Stimulated activated CD4-positive, alpha-beta T cell treated with anti-CD3 and anti-CD28 coated beads, TNF-alpha, amount 100 ng/mL, for 1 hour (primary cell): ENCODE results near the gene KRTAP5-10.
"Not testable (repeated sequence)": the region's sequence is repeated elsewhere in the genome, so short reads cannot be mapped to it uniquely, and the experiment has no call there.

Source experiments
- DNase-seq, 3 donors: peaks; one replicate each; pipeline ENCODE4 v3.0.0-alpha.2; 2020; ENCODE audit warnings: low read depth in 3 of 3, low spot score in 1 of 3

The KRTAP5-10 gene

DNA sequence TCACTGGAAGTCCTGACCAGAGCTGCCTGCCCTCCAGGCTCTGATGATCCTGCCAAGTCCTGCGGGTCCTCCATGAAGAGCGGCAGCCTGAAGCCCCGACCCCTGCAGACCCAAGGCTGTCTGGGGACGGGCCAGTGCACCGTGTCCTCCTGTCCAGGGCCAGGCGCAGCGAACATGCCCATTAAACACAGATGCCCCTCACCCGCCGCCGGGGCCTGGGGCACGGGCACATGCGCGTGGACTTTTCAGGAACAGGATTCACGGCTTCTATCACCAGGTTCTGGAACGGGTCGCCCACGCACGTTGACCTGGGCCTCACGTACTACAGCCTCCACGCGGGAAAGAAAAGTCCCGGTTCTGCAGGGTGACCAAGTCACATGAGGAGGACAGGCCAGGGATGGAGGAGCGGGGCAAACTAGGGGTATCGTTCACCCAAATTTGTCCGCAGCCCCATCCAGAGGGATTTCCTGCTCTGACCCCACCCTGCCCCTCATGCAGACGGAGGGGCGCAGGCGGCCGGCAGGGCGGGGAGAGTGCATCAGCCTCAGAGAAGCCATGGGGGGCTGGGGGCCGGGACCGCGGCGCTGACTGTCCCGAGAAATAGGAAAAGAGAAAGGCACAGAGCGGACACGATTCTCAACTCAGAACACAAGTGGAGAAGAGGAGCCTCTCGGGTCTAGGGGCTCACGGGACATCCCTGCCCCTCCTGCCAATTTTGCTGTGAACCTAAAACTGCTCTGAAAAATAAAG lies 5.9 kb downstream of the KRTAP5-10 start:
- not testable (repeated sequence) for DNase-seq

DNA sequence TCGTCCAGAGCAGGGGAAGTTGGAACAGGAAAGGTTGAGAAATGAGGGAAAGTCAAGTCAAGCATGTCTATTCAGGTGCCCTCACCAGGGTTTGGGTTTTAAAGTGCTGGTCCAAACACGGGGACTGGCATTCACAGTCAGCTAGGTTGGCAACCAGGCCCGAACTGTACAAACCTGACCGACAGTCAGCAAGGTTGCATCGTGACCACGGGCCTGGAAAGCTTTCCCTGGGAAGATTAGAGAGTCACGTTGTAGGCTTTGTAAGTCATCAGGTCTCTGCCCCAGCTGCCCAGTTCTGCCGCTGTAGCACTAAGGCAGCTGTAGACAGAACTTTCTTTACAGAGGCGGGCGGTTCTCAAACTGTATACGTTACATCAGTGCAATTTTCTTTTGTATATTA lies 7.4 kb downstream of the KRTAP5-10 start:
- DNase-seq, result no peak

DNA sequence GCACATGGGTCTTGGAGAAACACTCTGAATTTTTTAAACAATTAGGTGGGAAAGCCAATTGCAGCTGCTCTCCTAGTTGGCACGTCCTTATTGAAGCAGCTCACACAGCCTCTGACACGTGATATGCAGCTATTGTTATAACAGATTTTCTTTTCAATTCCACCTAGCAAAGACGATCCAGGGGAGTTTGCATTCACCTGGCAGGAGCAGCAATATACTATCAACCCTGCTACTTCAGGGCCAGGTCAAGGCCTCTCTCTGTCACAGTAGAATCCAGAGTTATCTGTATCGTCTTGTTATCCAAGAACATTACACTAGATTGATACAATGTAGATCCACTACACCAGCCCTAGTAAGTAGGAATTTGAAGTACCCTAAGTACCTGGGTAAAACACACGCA lies 9.1 kb downstream of the KRTAP5-10 start:
- DNase-seq, result no peak

DNA sequence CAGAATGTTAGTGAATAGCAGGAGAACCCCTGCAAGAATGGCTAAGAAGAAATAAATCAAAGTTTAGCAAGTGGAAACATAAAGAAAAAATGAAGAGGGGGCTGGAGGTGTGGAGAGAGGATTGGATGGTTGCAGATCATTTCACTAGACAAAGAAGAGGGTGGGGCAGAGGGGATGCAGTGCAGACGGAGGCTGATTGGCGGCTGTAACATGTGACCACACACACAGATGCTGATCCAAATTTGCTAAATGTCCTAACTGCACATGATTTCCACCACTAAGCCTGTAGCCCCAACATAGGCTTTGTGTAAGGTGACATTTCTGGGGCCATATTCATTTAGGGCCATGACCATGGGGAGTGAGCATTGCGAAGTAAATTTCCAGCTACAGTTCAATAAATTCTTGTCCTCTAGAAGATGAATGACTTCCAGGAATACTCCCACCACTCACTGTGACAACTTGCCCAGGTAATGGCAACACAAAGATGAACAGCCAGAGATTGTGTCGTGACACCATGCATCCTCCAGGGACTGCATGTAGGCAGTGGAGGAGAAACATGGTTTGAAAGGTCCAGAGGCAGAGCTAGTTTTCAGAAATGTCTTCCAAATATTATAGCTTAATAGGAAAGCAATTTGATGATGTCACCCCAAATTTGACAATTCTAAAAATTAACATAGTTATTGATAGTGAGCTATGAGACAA lies 10.5 kb downstream of the KRTAP5-10 start:
- DNase-seq, result no peak

DNA sequence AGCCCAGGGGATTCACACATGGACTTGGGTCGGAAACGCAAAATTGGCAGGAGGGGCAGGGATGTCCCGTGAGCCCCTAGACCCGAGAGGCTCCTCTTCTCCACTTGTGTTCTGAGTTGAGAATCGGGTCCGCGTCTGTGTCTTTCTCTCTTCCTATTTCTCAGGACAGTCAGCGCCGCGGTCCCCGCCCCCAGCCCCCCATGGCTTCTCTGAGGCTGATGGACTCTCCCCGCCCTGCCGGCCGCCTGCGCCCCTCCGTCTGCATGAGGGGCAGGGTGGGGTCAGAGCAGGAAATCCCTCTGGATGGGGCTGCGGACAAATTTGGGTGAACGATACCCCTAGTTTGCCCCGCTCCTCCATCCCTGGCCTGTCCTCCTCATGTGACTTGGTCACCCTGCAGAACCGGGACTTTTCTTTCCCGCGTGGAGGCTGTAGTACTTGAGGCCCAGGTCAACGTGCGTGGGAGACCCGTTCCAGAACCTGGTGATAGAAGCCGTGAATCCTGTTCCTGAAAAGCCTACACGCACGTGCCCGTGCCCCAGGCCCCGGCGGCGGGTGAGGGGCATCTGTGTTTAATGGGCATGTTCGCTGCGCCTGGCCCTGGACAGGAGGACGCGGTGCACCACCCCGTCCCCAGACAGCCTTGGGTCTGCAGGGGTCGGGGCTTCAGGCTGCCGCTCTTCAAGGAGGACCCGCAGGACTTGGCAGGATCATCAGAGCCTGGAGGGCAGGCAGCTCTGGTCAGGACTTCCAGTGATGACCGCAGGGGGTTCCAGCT lies 11.5 kb downstream of the KRTAP5-10 start:
- not testable (repeated sequence) for DNase-seq

DNA sequence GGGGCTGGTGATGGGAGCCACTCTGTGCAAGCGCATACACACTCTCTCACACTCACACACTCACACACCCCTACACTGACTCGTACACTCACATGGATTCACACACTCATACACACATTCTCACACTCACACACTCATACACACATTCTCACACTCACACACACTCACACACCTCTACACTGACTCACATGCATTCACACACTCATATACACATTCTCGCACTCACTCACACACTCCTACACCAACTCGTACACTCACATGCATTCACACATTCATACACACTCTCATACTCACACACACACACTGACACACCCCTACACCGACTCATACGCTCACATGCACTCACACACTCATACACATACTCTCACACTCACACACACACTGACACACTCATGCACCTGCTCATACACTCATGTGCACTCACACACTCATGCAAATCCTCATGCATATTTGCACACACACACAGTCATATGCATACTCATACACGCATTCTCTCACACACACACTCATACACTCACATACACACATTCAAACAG lies 12.2 kb downstream of the KRTAP5-10 start:
- no peak for DNase-seq

DNA sequence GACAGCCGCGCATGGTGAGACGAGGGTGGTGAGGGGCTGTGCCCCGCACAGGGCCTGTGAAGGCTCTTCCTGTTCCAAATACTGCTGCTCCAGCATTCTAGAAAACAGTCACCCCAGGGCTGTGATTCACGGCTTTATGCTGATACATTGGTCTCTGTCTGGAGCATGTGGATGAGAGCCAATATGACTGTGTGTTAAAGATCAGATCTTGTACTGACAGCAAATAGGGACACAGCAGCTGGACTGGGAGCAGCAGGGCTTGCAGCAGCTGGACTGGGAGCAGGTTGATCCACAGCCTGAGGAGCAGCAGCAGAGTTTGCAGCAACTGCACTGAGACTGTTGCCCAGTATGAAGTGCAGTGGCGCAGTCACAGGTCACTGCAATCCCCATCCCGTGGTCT lies 14.2 kb downstream of the KRTAP5-10 start:
- not testable (repeated sequence) for DNase-seq

DNA sequence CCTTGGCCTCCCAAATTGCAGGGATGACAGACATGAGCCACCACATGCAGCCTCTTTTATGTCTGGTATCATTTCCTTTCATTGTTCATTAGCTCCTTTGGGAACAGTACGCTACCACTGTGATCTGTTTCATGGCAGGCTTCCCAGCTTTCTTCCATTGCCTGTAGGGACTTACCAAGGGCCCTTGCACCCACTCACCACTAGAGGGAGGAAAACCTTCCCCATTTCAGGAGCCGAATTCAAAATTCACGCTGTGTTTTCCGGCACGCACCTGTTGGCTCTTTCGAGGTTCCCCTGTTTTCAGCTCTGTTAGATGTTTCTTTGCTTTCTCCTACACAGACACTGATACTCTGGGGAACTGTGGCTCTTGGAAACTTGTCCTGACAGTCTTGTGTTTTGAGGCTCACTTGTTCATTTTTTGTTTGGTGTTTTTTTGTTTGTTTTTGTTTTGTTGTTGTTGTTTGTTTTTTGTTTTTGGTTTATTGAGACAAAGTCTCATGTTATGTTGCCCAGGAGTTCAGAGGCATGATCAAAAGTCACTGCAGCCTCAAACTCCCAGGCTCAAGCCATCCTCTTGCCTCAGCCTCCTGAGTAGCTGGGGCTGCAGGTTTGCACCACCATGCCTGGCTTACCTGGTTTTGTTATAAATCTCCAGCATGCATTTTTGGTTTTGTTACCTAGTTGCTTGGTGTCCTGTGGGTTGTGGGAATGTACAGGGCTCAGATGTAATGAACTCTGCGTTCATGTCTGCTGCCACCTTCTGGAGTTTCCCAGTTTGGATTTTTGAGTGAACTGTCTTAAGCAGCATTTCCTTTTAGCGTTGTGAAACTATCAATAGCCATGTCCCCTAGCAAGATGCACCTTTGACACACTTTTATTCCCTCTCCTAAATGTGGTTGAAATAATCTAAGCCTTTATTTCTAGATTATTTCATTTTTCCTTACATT lies 15.0 kb downstream of the KRTAP5-10 start:
- DNase-seq, result no peak

DNA sequence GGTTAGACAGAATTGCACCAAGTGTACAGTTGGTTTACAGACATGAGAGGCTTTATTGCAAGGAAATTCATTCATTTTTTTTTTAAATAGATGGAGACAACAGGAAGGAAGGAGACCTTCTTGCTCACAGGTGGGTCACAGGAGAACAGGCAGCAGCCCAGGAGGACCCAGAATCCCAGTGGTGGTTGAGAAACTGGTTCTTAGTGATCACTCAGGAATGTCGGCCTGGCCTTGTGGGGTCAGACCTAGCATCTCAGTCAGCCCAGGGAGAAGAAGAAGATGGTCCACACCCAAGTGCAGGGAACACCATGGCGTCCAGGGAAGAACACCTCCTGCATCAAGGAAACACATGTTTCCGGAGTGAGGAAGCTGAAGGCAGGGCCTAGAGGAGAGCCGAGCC lies 16.5 kb downstream of the KRTAP5-10 start:
- DNase-seq, result no peak

DNA sequence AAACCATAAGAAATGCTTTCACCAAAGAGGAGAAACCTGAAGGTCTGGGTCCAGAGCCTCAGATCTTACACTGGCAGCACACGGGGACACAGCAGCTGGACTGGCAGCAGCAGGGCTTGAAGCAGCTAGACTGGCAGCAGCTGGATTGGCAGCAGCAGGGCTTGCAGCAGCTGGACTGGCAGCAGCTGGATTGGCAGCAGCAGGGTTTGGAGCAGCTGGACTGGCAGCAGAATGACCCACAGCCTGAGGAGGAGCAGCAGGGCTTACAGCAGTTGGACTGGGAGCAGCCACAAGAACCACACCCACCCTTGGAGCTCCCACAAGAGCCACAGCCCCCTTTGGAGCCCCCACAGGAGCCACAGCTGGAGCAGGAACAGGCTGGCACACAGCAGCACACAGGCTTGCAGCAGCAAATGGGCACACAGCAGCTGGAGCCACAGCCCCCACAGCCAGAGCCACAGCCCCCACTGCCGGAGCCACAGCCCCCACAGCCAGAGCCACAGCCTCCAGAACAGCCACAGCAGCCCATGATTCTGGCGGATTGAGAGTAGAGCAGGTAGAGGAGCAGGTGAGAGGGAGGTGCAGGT lies 17.0 kb downstream of the KRTAP5-10 start, which contains the start of gene KRTAP5-11:
Gene KRTAP5-11, minus strand, starts transcription at position 567 of the 587 bp plus-strand sequence. Its CDS starts 38 bp downstream, at position 529.
- DNase-seq, result no peak

DNA sequence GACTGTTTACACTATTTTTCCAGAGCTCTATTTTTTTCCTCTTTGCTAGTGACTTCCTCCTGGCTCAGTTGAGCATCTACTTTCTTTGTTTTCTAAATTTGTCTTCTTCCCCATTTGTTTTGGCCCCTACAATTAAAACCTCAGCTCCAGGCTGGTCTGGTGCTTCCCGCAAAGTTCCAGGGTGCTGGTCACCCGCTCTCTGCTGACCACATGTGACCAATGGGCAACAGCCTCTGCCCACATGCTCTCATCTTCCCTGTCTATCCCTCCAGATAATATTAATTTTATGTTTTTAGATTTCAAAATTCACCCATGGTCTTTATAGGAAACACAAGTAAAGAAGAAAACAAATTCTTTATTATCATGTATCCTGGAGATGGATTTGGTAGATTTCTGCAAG lies 17.6 kb downstream of the KRTAP5-10 start:
- DNase-seq, result not testable (repeated sequence)

DNA sequence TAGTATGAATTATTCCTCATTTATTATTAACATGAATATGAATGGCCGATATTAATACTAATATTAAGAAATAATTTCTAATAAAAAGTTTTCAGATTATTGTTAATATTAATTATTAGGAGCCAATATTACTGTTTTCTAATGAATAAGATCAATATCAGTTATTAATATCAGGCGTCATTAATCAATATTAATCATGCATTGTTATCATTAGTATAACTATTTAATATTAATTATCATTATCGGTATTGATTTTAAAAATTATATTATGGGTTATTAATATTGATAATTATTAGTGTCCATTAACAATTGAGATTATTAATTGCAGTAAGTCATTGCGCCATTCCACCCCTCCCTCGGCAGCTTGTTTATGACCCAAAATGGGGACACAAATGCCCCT lies 20.3 kb downstream of the KRTAP5-10 start:
- not testable (repeated sequence) for DNase-seq

DNA sequence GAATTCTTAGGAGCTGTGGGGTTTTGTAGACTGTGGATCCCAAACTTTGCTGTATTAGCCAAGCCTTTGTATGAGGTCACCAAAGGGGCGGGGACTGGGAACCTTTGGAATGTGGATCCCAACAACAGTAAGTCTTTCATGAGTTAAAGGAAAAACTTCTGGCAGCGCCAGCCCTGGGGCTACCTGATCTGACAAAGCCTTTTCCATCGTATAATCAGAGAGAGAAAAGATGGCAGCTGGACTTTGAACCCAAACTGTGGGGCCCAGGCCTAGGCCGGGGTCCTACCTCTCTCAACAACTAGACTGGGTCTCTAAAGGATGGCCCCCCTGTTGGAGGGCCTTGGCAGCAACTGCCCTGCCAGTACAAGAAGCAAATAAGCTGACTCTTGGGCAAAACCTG lies 23.0 kb downstream of the KRTAP5-10 start:
- not testable (repeated sequence) for DNase-seq

DNA sequence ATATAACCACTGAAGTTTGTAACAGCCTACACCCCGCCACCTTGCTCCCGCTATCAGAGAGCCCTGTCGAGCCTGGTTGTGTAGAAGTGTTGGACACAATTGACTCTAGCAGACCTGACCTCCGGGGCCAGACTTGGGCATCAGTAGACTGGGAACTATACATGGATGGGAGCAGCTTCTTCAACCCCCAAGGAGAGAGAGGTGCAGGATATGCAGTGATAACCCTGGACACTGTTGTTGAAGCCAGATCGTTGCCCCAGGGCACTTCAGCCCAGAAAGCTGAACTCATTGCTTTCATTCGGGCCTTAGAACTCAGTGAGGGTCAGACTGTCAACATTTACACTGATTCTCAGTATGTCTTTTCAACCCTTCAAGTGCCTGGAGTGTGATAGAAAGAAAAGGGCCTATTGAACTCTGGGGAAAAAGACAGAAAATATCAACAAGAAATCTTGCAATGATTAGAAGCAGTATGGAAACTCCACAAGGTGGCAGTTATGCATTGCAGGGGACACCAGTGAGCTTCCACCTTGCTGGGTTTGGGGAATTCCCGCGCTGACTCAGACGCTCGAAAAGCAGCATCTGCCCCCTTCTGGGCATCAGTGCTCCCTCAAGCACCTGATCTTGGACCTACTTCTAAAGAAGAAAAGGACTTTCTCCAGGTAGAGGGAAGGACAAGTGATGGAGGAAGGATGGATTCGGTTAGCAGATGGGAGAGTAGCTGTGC lies 23.6 kb downstream of the KRTAP5-10 start:
- DNase-seq, result peak in 1 of 3 donors; percentile 46

DNA sequence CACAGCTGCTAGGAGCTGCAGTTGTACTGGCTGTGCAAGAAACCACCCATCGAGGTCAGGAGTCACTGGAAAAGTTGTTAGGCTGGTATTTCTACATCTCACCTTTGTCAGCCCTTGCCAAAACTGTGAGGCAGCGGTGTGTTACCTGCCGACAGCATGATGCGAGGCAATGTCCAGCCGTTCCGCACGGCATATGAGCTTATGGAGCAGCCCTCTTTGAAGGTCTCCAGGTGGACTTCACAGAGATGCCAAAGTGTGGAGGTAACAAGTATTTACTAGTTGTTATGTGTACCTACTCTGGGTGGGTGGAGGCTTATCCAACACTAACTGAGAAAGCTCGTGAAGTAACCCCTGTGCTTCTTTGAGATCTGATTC lies 24.2 kb downstream of the KRTAP5-10 start:
- DNase-seq, result not testable (repeated sequence)

DNA sequence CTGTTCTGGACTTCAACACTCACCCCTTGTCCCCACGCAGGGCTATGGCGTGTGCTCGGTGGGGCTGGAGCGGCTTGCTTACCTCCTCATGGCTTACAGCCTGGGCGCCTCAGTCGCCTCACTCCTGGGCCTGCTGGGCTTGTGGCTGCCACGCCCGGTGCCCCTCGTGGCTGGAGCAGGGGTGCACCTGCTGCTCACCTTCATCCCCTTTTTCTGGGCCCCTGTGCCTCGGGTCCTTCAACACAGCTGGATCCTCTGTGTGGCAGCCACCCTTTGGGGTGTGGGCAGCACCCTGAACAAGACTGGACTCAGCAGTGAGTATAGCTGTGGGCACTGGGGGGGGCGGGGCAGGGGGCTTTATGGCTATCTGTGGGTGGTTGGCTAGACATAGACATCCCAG lies 37.9 kb downstream of the KRTAP5-10 start:
- DNase-seq, result not testable (repeated sequence)

DNA sequence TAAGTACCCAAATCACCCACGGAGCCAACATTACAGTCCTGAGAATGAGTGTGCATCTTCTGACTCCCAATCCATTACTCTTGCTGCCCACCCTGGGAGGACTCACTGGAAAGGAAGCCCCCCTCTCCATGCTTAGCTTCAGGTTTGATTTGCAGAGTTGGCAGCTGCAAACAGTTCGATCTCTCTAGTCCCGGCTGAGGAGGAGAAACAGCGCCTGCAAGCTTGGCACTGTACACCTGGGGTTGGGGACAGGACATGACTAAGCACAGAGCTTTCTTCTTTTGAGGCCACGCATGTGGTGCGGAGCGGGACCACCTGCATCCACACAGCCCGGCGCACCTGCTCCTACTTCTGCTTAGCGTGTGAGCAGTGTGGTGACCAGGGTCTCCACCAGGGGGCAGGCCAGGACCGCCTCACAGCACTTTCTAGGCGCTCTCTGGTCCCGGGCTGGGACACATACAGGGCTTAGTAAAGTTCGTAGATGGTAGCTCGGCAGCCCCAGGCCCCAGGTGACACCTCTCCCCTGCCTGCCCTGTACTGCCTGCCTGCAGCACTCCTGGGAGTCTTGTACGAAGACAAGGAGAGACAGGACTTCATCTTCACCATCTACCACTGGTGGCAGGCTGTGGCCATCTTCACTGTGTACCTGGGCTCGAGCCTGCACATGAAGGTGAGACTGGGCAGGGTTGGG lies 39.6 kb downstream of the KRTAP5-10 start:
- not testable (repeated sequence) for DNase-seq

DNA sequence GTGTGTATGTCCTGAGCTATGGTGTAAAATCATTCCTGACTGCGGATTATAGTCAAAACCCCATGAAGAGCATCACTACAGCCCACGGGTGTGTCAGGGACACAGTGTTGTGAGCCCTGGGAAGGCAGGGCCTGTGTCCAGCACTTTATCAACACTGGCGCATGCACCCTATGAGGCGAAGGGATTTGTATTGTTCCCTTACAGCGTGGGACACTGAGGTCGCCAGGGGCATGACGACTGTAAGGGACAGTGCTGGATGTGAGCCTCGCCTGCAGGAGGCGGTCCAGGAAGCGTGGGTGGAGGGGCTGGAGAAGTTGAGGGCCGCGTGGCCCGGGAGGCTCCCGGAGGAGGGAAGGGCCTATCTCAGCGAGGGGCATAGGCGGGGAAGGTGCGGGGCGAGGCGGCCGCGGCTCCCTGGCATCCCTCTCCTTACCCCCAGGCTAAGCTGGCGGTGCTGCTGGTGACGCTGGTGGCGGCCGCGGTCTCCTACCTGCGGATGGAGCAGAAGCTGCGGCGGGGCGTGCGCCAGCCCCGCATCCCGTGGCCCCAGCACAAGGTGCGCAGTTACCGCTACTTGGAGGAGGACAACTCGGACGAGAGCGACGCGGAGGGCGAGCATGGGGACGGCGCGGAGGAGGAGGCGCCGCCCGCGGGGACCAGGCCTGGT lies 41.6 kb downstream of the KRTAP5-10 start:
- not testable (repeated sequence) for DNase-seq
